Measurements from ENCODE around the gene ATRIP. TPM values are rescaled to one million over a fixed set of nuclear protein-coding genes. Genes with fewer than 3 reads are reported as not detected.

Gene ATRIP
- total RNA-seq, 1 donor from 2014 or later = 14.6 TPM

DNA sequence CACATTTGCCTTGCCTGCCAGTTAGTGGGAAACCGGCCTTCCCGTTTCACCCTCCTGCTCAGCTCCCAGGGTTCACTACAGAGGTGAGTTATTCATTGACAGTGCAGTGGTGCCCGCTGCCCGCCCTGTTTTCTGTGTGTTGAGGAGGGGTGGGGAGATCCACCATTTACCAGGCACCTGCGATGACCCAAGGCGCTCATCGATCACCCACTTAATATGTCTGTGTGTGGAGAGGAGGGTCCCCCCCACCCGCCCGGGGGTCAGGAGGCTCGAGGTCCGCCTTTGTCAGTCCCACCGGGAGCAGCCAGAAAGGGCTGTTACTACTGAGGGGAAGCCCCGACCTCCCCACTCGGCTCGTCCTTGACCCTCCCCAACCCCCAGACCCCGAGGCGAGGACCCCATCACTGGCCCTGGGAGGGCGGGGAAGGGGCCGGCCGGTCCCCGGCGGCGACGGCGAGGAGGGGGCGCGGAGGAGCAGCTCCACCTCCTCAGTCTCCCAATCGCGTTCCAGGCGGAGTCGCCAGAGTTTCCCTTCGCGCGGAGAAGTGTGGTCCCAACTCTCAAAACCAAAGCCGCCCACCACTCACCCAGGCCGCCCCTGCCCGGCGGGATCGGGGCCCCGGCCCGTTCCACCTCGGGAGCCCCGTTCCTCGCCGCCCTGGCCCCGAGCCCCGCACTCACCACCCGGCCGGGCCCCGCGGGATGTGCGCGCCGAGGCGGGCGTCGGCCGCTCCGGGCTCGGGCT lies 17.8 kb upstream of the ATRIP start:
- ChIA-PET POLR2A (interaction anchor here (0.6 kb wide), 1 partner anchor 28 kb away, joined by 3 read pairs; no protein-coding TSS in a partner anchor), CTCF (no interaction called here)
- Mint-ChIP-seq H3K27ac (no peak overlapping the region), H3K36me3 (ENCODE audit: low read depth) (peaks cover 15% of the 10 kb centered on the region), H3K27me3 (peaks cover 9% of the 10 kb centered on the region), H3K9me3 (no peaks in the 10 kb centered on the region), H3K4me1 (peaks cover 5% of the 10 kb centered on the region), H3K4me3 (peak overlapping the region; percentile 15)
- no peak for DNase-seq
- intact Hi-C loops (cut with micrococcal nuclease) = no loop called here
- TF ChIP-seq, protein P1, sequence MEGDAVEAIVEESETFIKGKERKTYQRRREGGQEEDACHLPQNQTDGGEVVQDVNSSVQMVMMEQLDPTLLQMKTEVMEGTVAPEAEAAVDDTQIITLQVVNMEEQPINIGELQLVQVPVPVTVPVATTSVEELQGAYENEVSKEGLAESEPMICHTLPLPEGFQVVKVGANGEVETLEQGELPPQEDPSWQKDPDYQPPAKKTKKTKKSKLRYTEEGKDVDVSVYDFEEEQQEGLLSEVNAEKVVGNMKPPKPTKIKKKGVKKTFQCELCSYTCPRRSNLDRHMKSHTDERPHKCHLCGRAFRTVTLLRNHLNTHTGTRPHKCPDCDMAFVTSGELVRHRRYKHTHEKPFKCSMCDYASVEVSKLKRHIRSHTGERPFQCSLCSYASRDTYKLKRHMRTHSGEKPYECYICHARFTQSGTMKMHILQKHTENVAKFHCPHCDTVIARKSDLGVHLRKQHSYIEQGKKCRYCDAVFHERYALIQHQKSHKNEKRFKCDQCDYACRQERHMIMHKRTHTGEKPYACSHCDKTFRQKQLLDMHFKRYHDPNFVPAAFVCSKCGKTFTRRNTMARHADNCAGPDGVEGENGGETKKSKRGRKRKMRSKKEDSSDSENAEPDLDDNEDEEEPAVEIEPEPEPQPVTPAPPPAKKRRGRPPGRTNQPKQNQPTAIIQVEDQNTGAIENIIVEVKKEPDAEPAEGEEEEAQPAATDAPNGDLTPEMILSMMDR (IDR thresholded peaks at IDR 0.05) = no peak
- peak; percentile 60 for ATAC-seq (ENCODE audit: low read depth)

- TF ChIP-seq, protein P1 (IDR thresholded peaks at IDR 0.05) = no peak
- Mint-ChIP-seq H3K27me3 (peaks cover 9% of the 10 kb centered on the region), H3K4me1 (peaks cover 5% of the 10 kb centered on the region), H3K36me3 (ENCODE audit: low read depth) (peaks cover 22% of the 10 kb centered on the region), H3K4me3 (peak overlapping the region; percentile 82), H3K27ac (peak overlapping the region; percentile 61), H3K9me3 (no peaks in the 10 kb centered on the region)
- ATAC-seq (ENCODE audit: low read depth) (peak; percentile 76), DNase-seq (peak; percentile 51)
- ChIA-PET POLR2A (no interaction called here), CTCF (interaction anchor here (11.5 kb wide), 1 partner anchor 28 kb away, joined by 206 read pairs; no protein-coding TSS in a partner anchor)
- intact Hi-C loops (cut with micrococcal nuclease) = no loop called here
Measured at GRCh38 chr3:48429317-48429959, 17.1 kb upstream of the ATRIP start.

DNA sequence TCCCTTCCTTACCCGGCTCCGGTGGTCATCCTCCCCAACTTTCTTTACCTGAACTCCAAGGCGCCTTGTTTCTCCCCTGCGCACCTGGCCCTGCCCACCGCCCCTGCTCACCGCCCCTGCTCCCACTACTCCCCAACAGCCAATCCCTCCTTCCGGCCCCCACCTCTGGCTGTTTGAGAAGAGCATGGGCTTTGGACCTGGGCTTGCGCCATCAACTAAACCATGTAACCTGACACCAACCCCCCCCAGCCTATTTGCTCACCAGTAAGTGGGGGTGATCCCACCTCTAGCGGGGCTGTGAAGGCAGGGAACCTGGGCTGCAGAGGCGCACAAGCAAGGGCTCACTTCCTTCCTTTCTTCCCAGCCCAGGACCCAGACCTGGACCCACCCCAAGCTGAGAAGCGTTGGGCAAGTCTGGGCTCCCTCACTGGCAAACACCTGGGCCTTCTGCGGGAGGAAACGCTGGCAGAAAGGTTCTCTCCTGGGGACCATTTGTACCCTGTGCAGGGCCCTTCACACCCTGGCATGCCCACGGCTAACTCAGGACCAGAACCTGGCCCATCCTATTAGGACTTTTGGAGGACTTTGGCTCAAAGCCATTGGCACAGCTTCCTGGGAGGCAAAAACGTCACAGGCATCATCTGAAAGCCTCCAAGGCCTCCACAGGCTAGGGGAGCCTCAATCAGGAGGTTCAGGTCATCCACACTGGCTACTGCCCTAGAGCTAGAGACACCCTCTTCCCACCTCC lies 16.4 kb upstream of the ATRIP start, which contains the start of gene PLXNB1:
Gene PLXNB1, minus strand, starts transcription at position 127 of the 748 bp plus-strand sequence. CDS start 5,475 bp downstream, outside the sequence.
- Mint-ChIP-seq H3K27me3 (peaks cover 9% of the 10 kb centered on the region), H3K27ac (peak within 1 kb of the TSS; percentile 61), H3K4me1 (peaks cover 5% of the 10 kb centered on the region), H3K9me3 (no peaks in the 10 kb centered on the region), H3K36me3 (ENCODE audit: low read depth) (peaks cover 23% of the 10 kb centered on the region), H3K4me3 (peak within 1 kb of the TSS; percentile 82)
- peak; percentile 25 for ATAC-seq (ENCODE audit: low read depth)
- ChIA-PET CTCF (interaction anchor here (11.5 kb wide), 1 partner anchor 29 kb away, joined by 206 read pairs; no protein-coding TSS in a partner anchor), POLR2A (no interaction called here)
- DNase-seq = no peak
- intact Hi-C loops (cut with micrococcal nuclease) = no loop called here
- TF ChIP-seq, protein P1 (IDR thresholded peaks at IDR 0.05) = no peak

DNA sequence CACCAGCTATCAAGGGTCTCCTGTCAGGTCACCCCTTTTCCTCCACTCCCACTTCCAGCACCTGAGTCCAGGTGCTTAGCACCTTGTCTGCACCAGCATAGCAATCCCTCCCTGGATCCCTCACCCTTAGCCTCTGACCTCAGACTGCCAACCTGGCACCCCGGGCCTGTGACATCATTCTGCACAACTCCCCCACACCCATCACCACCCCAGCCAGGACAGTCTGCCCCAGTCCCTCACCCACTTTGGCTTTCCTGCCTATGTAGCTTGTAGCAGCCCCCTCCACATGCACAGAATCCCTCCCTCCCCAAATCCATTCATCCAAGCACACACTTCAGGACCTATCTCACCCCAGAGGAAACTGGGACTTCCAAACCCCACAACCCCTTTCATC lies 15.8 kb upstream of the ATRIP start:
- TF ChIP-seq, protein P1 (IDR thresholded peaks at IDR 0.05) = no peak
- ATAC-seq (ENCODE audit: low read depth) = no peak
- intact Hi-C loops (cut with micrococcal nuclease) = no loop called here
- H3K4me3 Mint-ChIP-seq = peak overlapping the region; percentile 82
- no peaks in the 10 kb centered on the region for H3K9me3 Mint-ChIP-seq
- no peak overlapping the region for H3K27ac Mint-ChIP-seq
- peaks cover 5% of the 10 kb centered on the region for H3K4me1 Mint-ChIP-seq
- CTCF ChIA-PET = interaction anchor here (11.5 kb wide), 1 partner anchor 30 kb away, joined by 206 read pairs; no protein-coding TSS in a partner anchor
- DNase-seq = no peak
- H3K36me3 Mint-ChIP-seq (ENCODE audit: low read depth) = peaks cover 25% of the 10 kb centered on the region
- POLR2A ChIA-PET = interaction anchor here (0.6 kb wide), 1 partner anchor 41 kb away, joined by 3 read pairs; no protein-coding TSS in a partner anchor
- H3K27me3 Mint-ChIP-seq = peaks cover 9% of the 10 kb centered on the region
